HepG2 (cell line): Measurements from ENCODE around the gene TSACC. TPM values are rescaled to one million over a fixed set of nuclear protein-coding genes. Genes with fewer than 3 reads are reported as not detected.
A peak's percentile ranks its signal among the peaks of the same experiment; 100 is the strongest.

Source experiments
- CAMTA2 ChIP-seq: sonication (generic); formaldehyde crosslinking; IDR thresholded peaks from 2 replicates; pipeline ENCODE4 v1.4.0; 2020; ENCODE audit warnings: mild to moderate bottlenecking, missing genetic modification reagents, borderline replicate concordance
- CBX5 ChIP-seq: sonication (generic); formaldehyde crosslinking; IDR thresholded peaks from 2 replicates; pipeline ENCODE4 v1.4.0; 2020; ENCODE audit warnings: missing genetic modification reagents, borderline replicate concordance
- FOXK2 ChIP-seq: fragments of 450-650 bp; IDR thresholded peaks from 2 replicates; pipeline ENCODE4 v1.6.1; 2016
- MYC ChIP-seq: sonication (generic); formaldehyde crosslinking; IDR thresholded peaks from 2 replicates; pipeline ENCODE4 v1.9.0; 2021; ENCODE audit warnings: missing genetic modification reagents, borderline replicate concordance
- NFIC ChIP-seq: IDR thresholded peaks from 2 replicates; pipeline ENCODE4 v1.6.1; 2012; ENCODE audit warnings: mild to moderate bottlenecking, low read length, inconsistent platforms
- NFKBIZ ChIP-seq: IDR thresholded peaks from 2 replicates; pipeline ENCODE4 v1.6.1; 2018; ENCODE audit warnings: missing genetic modification reagents, missing compliant biosample characterization
- NFRKB ChIP-seq: fragments of 450-650 bp; IDR thresholded peaks from 2 replicates; pipeline ENCODE4 v1.6.1; 2017
- PAF1 ChIP-seq: IDR thresholded peaks from 2 replicates; pipeline ENCODE4 v1.6.1; 2016; ENCODE audit warnings: missing genetic modification reagents, missing compliant biosample characterization
- RBFOX2 ChIP-seq: fragments of 200-400 bp; formaldehyde crosslinking; IDR thresholded peaks from 2 replicates; pipeline ENCODE4 v1.6.1; 2017; ENCODE audit warnings: low read depth, mild to moderate bottlenecking, low read length
- SMARCE1 ChIP-seq: fragments of 450-650 bp; IDR thresholded peaks from 2 replicates; pipeline ENCODE4 v1.6.1; 2017; ENCODE audit warnings: borderline replicate concordance
- SOX13 ChIP-seq, 3 experiments: fragments of 450-650 bp in 1 of 3; sonication (generic) in 1 of 3; formaldehyde crosslinking in 1 of 3; IDR thresholded peaks in 2 of 3; conservative IDR thresholded peaks in 1 of 3; 2 replicates each; pipeline versions ENCODE4 v1.5.0 to v1.6.1; 2016 to 2020; ENCODE audit warnings: antibody characterized with exemption in 1 of 3, mild to moderate bottlenecking in 1 of 3, missing compliant biosample characterization in 1 of 3, missing genetic modification reagents in 1 of 3, moderate library complexity in 1 of 3
- STAT5B ChIP-seq: sonication (generic); formaldehyde crosslinking; IDR thresholded peaks from 2 replicates; pipeline ENCODE4 v1.4.0; 2020; ENCODE audit warnings: missing genetic modification reagents
- TCF7 ChIP-seq: sonication (generic); IDR thresholded peaks from 2 replicates; pipeline ENCODE4 v1.6.1; 2016; ENCODE audit warnings: antibody characterized with exemption, low read depth
- TEAD3 ChIP-seq: optimal IDR thresholded peaks from 2 replicates; pipeline ENCODE3; 2016; ENCODE audit warnings: borderline replicate concordance
- TRIM24 ChIP-seq: sonication (generic); formaldehyde crosslinking; IDR thresholded peaks from 2 replicates; pipeline ENCODE4 v1.8.0; 2022; ENCODE audit warnings: mild to moderate bottlenecking, missing genetic modification reagents
- ZFP62 ChIP-seq: sonication (generic); formaldehyde crosslinking; IDR thresholded peaks from 2 replicates; pipeline ENCODE4 v1.4.0; 2020; ENCODE audit warnings: missing genetic modification reagents
- ZNF329 ChIP-seq: sonication (generic); formaldehyde crosslinking; IDR thresholded peaks from 2 replicates; pipeline ENCODE4 v1.9.0; 2021; ENCODE audit warnings: low read depth, mild to moderate bottlenecking, missing genetic modification reagents
- ZNF44 ChIP-seq: sonication (generic); formaldehyde crosslinking; IDR thresholded peaks from 2 replicates; pipeline ENCODE4 v1.5.1; 2020; ENCODE audit warnings: mild to moderate bottlenecking, missing genetic modification reagents
- ZNF788 ChIP-seq: sonication (generic); formaldehyde crosslinking; IDR thresholded peaks from 2 replicates; pipeline ENCODE4 v1.5.0; 2020; ENCODE audit warnings: mild to moderate bottlenecking, missing genetic modification reagents, borderline replicate concordance
- ZNF883 ChIP-seq: sonication (generic); formaldehyde crosslinking; IDR thresholded peaks from 2 replicates; pipeline ENCODE4 v1.5.1; 2020; ENCODE audit warnings: mild to moderate bottlenecking, missing genetic modification reagents; ENCODE audit errors: not compliant biosample characterization
- ZSCAN12 ChIP-seq: sonication (generic); formaldehyde crosslinking; IDR thresholded peaks from 2 replicates; pipeline ENCODE4 v1.9.0; 2021; ENCODE audit warnings: mild to moderate bottlenecking, missing genetic modification reagents
- polyA plus RNA-seq, 8 experiments: library from polyadenylated mRNA; depleted of rRNA in 3 of 8; stranded (reverse) in 7 of 8; unstranded in 1 of 8; fragments of >200 nt; fragmentation: Illumina TruSeq in 4 of 8; extraction: Trizol in 4 of 8; gene quantifications; 2 replicates each; pipeline versions ENCODE4 v1.2.1 to v1.2.3, GENCODE V29; 2011 to 2016; ENCODE audit warnings: low read depth in 4 of 8, missing spikeins in 1 of 8, mixed read lengths in 1 of 8; ENCODE audit not compliant: insufficient read depth in 1 of 8
- total RNA-seq, 5 experiments: library from RNA; depleted of rRNA; stranded (reverse); fragments of >200 nt; fragmentation: Illumina TruSeq; extraction: Trizol; gene quantifications; 2 replicates each; pipeline ENCODE4 v1.2.3, GENCODE V29; 2016; ENCODE audit warnings: low read depth in 1 of 5
- TF ChIP-seq, protein P1 (sequence below): sonication (generic); formaldehyde crosslinking; IDR thresholded peaks from 2 replicates; pipeline ENCODE4 v1.4.0; 2020; ENCODE audit warnings: missing genetic modification reagents, borderline replicate concordance
- TF ChIP-seq, protein P2 (sequence below): sonication (generic); formaldehyde crosslinking; IDR thresholded peaks from 2 replicates; pipeline ENCODE4 v1.8.0; 2022; ENCODE audit warnings: missing genetic modification reagents, mild to moderate bottlenecking, moderate library complexity, borderline replicate concordance
- TF ChIP-seq, protein P3 (sequence below): sonication (generic); formaldehyde crosslinking; IDR thresholded peaks from 2 replicates; pipeline ENCODE4 v1.5.0; 2020; ENCODE audit warnings: mild to moderate bottlenecking, missing genetic modification reagents

TSACC gene
- total and polyA plus RNA-seq, 2 of the 13 experiments (the other 11 are each of a cell fraction or from before 2014, with no cell fraction given), result 1.5 to 2.6 TPM

DNA sequence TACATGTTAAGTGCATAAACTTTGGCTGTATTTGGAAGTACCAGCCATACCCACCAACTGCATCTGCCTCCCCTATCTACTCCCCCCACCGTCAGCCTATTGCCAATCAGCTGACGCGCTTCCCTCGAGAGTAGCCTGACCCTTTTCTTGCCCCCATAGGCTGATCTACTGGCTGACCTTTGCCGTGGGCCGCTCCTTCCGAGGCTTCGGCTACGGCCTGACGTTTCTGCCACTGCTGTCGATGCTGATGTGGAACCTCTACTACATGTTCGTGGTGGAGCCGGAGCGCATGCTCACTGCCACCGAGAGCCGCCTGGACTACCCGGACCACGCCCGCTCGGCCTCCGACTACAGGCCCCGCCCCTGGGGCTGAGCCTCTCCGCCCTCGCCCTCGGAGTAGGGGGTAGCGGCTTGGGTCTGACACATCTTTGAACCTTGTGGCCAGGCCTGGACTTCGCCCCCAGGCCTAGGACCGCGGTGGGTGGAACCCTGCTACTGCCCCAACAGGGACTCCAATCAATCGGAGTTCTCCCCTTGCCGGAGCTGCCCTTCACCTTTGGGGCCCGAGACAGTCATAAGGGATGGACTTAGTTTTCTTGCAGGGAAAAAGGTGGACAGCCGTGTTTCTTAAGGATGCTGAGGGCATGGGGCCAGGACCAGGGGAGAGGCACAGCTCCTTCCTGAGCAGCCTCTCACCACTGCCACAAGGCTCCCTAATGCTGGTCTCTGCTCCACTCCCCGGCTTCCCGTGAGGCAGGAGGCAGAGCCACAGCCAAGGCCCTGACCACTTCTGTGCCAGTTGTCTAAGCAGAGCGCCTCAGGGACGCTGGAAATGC, 46.9 kb upstream of the TSACC start (continued):
- peak; percentile 22; the same call in 1 of the 2 replicates for TF ChIP-seq ZNF788 (CRISPR knock-in tag)
- no peak for TF ChIP-seq NFRKB
- peak; percentile 56; the same call in 1 of the 2 replicates for TF ChIP-seq TCF7
- TF ChIP-seq RBFOX2, result peak; percentile 87
- no peak for TF ChIP-seq PAF1
- no peak; the same call in 1 of the 2 replicates for TF ChIP-seq FOXK2
- no peak for TF ChIP-seq TRIM24 (CRISPR knock-in tag)
- peak; percentile 62 for TF ChIP-seq CBX5
- no peak for TF ChIP-seq TEAD3 (CRISPR knock-in tag)
- TF ChIP-seq STAT5B (CRISPR knock-in tag), result no peak
- no peak for TF ChIP-seq NFKBIZ
- TF ChIP-seq SOX13 (IDR thresholded peaks at IDR 0.05), result no peak
- TF ChIP-seq SOX13 (CRISPR knock-in tag; conservative IDR thresholded peaks at IDR 0.05 in 1 of 2, IDR thresholded peaks at IDR 0.05 in 1 of 2), result no peak
- TF ChIP-seq NFIC, result no peak
- no peak for TF ChIP-seq ZSCAN12 (CRISPR knock-in tag)
- TF ChIP-seq, protein P1, sequence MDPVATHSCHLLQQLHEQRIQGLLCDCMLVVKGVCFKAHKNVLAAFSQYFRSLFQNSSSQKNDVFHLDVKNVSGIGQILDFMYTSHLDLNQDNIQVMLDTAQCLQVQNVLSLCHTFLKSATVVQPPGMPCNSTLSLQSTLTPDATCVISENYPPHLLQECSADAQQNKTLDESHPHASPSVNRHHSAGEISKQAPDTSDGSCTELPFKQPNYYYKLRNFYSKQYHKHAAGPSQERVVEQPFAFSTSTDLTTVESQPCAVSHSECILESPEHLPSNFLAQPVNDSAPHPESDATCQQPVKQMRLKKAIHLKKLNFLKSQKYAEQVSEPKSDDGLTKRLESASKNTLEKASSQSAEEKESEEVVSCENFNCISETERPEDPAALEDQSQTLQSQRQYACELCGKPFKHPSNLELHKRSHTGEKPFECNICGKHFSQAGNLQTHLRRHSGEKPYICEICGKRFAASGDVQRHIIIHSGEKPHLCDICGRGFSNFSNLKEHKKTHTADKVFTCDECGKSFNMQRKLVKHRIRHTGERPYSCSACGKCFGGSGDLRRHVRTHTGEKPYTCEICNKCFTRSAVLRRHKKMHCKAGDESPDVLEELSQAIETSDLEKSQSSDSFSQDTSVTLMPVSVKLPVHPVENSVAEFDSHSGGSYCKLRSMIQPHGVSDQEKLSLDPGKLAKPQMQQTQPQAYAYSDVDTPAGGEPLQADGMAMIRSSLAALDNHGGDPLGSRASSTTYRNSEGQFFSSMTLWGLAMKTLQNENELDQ (CRISPR knock-in tag), result no peak
- no peak for TF ChIP-seq SMARCE1
- TF ChIP-seq ZFP62 (CRISPR knock-in tag), result no peak
- TF ChIP-seq, protein P2, sequence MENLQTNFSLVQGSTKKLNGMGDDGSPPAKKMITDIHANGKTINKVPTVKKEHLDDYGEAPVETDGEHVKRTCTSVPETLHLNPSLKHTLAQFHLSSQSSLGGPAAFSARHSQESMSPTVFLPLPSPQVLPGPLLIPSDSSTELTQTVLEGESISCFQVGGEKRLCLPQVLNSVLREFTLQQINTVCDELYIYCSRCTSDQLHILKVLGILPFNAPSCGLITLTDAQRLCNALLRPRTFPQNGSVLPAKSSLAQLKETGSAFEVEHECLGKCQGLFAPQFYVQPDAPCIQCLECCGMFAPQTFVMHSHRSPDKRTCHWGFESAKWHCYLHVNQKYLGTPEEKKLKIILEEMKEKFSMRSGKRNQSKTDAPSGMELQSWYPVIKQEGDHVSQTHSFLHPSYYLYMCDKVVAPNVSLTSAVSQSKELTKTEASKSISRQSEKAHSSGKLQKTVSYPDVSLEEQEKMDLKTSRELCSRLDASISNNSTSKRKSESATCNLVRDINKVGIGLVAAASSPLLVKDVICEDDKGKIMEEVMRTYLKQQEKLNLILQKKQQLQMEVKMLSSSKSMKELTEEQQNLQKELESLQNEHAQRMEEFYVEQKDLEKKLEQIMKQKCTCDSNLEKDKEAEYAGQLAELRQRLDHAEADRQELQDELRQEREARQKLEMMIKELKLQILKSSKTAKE (CRISPR knock-in tag), result peak; percentile 46; the same call in 1 of the 2 replicates
- TF ChIP-seq MYC (CRISPR knock-in tag), result peak; percentile 76; the same call in 1 of the 2 replicates
- TF ChIP-seq ZNF329, result no peak
- no peak for TF ChIP-seq CAMTA2 (CRISPR knock-in tag)
- TF ChIP-seq ZNF883, result peak; percentile 84
- TF ChIP-seq, protein P3, sequence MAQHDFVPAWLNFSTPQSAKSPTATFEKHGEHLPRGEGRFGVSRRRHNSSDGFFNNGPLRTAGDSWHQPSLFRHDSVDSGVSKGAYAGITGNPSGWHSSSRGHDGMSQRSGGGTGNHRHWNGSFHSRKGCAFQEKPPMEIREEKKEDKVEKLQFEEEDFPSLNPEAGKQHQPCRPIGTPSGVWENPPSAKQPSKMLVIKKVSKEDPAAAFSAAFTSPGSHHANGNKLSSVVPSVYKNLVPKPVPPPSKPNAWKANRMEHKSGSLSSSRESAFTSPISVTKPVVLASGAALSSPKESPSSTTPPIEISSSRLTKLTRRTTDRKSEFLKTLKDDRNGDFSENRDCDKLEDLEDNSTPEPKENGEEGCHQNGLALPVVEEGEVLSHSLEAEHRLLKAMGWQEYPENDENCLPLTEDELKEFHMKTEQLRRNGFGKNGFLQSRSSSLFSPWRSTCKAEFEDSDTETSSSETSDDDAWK (CRISPR knock-in tag), result no peak
- no peak for TF ChIP-seq ZNF44 (CRISPR knock-in tag)
